Hepatocyte (in vitro differentiated cells): Measurements from ENCODE around the gene ABCG4. TPM values are rescaled to one million over a fixed set of nuclear protein-coding genes. Genes with fewer than 3 reads are reported as not detected.
"Not testable (repeated sequence)": the region's sequence is repeated elsewhere in the genome, so short reads cannot be mapped to it uniquely, and the experiment has no call there.

ENCODE experiments used
- DNase-seq: peaks from one replicate; pipeline ENCODE4 v3.0.0-alpha.2; 2016; ENCODE audit warnings: low spot score
- H2AFZ ChIP-seq: fragments of 200-600 bp; sonication (generic); 2 replicates; pipeline ENCODE4 v1.6.0; 2016; ENCODE audit warnings: antibody characterized with exemption, mild to moderate bottlenecking
- H3K27ac ChIP-seq: fragments of 200-600 bp; sonication (generic); 2 replicates; pipeline ENCODE4 v1.5.1; 2016; ENCODE audit warnings: mild to moderate bottlenecking
- H3K27me3 ChIP-seq: fragments of 200-600 bp; sonication (generic); 2 replicates; pipeline ENCODE4 v1.6.1; 2016
- H3K36me3 ChIP-seq: fragments of 200-600 bp; sonication (generic); replicated peaks from 2 replicates; pipeline ENCODE4 v1.5.1; 2016; ENCODE audit warnings: low read depth; ENCODE audit not compliant: insufficient read depth
- H3K4me1 ChIP-seq: fragments of 200-600 bp; sonication (generic); 2 replicates; pipeline ENCODE4 v1.5.1; 2016; ENCODE audit warnings: mild to moderate bottlenecking, moderate library complexity; ENCODE audit not compliant: insufficient read depth
- H3K4me2 ChIP-seq: fragments of 200-600 bp; sonication (generic); 2 replicates; pipeline ENCODE4 v1.6.0; 2016
- H3K4me3 ChIP-seq: fragments of 200-600 bp; sonication (generic); 2 replicates; pipeline ENCODE4 v1.5.1; 2016; ENCODE audit warnings: mild to moderate bottlenecking
- H3K79me2 ChIP-seq: fragments of 200-600 bp; sonication (generic); 2 replicates; pipeline ENCODE4 v1.6.0; 2017; ENCODE audit warnings: mild to moderate bottlenecking
- H3K9me2 ChIP-seq: fragments of 200-600 bp; sonication (generic); replicated peaks from 2 replicates; pipeline ENCODE4 v1.6.0; 2017; ENCODE audit warnings: mild to moderate bottlenecking; ENCODE audit not compliant: insufficient read depth
- H3K9me3 ChIP-seq: fragments of 200-600 bp; sonication (generic); 2 replicates; pipeline ENCODE4 v1.5.1; 2016; ENCODE audit warnings: low read depth, mild to moderate bottlenecking
- H4K20me1 ChIP-seq: fragments of 200-600 bp; sonication (generic); 2 replicates; pipeline ENCODE4 v1.6.0; 2016; ENCODE audit warnings: mild to moderate bottlenecking; ENCODE audit not compliant: insufficient read depth, poor library complexity, severe bottlenecking
- EZH2 ChIP-seq: fragments of 200-600 bp; sonication (generic); IDR thresholded peaks from 2 replicates; pipeline ENCODE4 v1.6.1; 2016; ENCODE audit warnings: antibody characterized with exemption, mild to moderate bottlenecking, borderline replicate concordance
- EZH2phosphoT487 ChIP-seq: fragments of 200-600 bp; sonication (generic); IDR thresholded peaks from one replicate; pipeline ENCODE4 v1.6.1; 2018; ENCODE audit warnings: antibody characterized with exemption, mild to moderate bottlenecking, low read depth, moderate library complexity; ENCODE audit not compliant: unreplicated experiment, severe bottlenecking
- WGBS: methylation state at CpG from one replicate; pipeline ENCODE4 v1.1.6; 2016; ENCODE audit warnings: low lambda C conversion rate; ENCODE audit errors: missing lambda C conversion rate; 5-methylcytosine and 5-hydroxymethylcytosine counted together
- polyA plus RNA-seq: library from polyadenylated mRNA; unstranded; fragments of >200 nt; fragmentation: Nextera tagmentation; extraction: Ambion mirVana; gene quantifications from 2 replicates; pipeline ENCODE4 v1.2.1, GENCODE V29; 2016
- total RNA-seq: library from RNA; depleted of rRNA; stranded (reverse); fragments of >200 nt; gene quantifications from 2 replicates; pipeline ENCODE4 v1.2.3, GENCODE V29; 2014
- TF ChIP-seq, protein P1 (sequence below): fragments of 200-600 bp; sonication (generic); IDR thresholded peaks from 2 replicates; pipeline ENCODE4 v1.5.1; 2016; ENCODE audit warnings: antibody characterized with exemption, mild to moderate bottlenecking; ENCODE audit not compliant: poor library complexity

Gene ABCG4
- total and polyA plus RNA-seq, 2 experiments from 2014 or later, result 0.45 TPM; not detected in 1

DNA sequence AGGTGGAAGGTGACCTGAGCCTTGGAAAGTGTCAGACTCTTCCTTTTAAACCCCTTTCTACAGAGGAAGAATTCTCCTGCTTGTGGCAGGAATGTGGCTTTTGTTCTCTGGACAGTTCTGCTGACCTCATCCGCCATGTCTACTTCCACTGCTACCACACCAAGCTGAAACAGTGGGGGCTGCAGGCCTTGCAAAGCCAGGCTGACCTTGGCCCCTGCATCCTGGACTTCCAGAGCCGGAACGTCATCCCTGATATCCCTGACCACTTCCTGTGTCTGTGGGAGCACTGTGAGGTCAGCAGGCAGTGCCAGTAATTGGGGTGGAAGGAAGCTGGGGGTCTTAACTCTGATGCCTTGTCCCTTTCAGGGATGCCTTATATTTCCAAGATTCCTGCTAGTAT lies 18.2 kb upstream of the ABCG4 start:
- 68% methylated on average over 3 of the region's 3 CpGs for WGBS
- no peak overlapping the region for H3K4me3 ChIP-seq
- H3K4me2 ChIP-seq, result no peak overlapping the region
- no peak for DNase-seq
- no peaks in the 10 kb centered on the region for H4K20me1 ChIP-seq
- no peaks in the 10 kb centered on the region for H3K27me3 ChIP-seq
- no peaks in the 10 kb centered on the region for H3K9me3 ChIP-seq
- H3K79me2 ChIP-seq, result peaks cover 4% of the 10 kb centered on the region
- TF ChIP-seq EZH2 (no peak), EZH2phosphoT487 (no peak)
- TF ChIP-seq, protein P1, sequence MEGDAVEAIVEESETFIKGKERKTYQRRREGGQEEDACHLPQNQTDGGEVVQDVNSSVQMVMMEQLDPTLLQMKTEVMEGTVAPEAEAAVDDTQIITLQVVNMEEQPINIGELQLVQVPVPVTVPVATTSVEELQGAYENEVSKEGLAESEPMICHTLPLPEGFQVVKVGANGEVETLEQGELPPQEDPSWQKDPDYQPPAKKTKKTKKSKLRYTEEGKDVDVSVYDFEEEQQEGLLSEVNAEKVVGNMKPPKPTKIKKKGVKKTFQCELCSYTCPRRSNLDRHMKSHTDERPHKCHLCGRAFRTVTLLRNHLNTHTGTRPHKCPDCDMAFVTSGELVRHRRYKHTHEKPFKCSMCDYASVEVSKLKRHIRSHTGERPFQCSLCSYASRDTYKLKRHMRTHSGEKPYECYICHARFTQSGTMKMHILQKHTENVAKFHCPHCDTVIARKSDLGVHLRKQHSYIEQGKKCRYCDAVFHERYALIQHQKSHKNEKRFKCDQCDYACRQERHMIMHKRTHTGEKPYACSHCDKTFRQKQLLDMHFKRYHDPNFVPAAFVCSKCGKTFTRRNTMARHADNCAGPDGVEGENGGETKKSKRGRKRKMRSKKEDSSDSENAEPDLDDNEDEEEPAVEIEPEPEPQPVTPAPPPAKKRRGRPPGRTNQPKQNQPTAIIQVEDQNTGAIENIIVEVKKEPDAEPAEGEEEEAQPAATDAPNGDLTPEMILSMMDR, result no peak
- H2AFZ ChIP-seq, result no peak overlapping the region
- no peak overlapping the region for H3K27ac ChIP-seq
- no peaks in the 10 kb centered on the region for H3K4me1 ChIP-seq
- no peaks in the 10 kb centered on the region for H3K36me3 ChIP-seq
- no peaks in the 10 kb centered on the region for H3K9me2 ChIP-seq

DNA sequence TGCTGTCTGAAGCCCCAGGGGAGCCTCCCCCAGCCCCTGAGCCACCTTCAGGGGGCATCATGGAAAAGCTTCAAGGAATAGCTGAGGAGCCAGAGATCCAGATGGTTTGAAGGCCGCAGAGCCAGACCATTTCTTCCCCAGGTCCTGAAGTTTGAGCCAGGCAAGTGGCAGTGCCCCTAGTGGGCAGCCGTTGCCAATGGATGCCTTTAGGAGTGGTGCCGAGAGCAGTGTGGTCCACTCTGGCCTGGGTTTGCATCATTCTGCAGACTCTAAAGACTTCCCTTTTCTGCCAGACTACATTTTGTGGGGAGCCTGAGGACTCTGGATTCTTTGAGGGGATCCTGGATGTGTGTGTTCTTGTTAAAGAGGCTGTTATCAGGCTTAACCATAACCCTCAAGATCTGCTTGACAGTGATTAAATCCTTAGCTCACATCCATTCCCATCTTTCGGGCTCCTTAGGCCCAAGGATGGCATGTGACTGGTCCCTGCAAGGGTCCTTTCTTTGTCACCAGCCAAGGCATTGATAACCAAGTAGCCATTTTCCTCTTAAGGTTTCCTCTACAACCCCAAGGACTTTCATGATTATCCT lies 14.4 kb upstream of the ABCG4 start:
- WGBS, result 75% methylated on average over 4 of the region's 4 CpGs
- H3K4me3 ChIP-seq, result no peak overlapping the region

DNA sequence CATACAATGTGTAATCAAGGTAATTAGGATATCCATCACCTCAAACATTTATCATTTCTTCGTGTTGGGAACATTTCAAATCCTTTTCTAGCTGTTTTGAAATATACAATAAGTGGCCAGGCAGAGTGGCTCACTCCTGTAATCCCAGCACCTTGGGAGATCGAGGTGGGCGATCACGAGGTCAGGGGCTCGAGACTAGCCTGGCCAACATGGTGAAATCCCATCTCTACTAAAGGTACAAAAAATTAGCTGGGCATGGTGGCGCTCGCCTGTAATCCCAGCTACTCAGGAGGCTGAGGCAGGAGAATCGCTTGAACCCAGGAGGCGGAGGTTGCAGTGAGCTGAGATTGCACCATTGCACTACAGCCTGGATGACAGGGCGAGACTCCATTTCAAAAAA lies 9.6 kb upstream of the ABCG4 start:
- H2AFZ ChIP-seq, H3K27me3 ChIP-seq, H3K9me3 ChIP-seq, H3K27ac ChIP-seq, H4K20me1 ChIP-seq, H3K79me2 ChIP-seq, DNase-seq, H3K9me2 ChIP-seq, H3K4me3 ChIP-seq, H3K36me3 ChIP-seq, H3K4me1 ChIP-seq, H3K4me2 ChIP-seq: not testable (repeated sequence)
- WGBS, result 90% methylated on average over 10 of the region's 10 CpGs

More for the DNA sequence above, 14.4 kb upstream of the ABCG4 start:
- Histone ChIP-seq H3K4me2 (no peak overlapping the region), H3K9me3 (no peaks in the 10 kb centered on the region), H2AFZ (no peak overlapping the region), H3K9me2 (no peaks in the 10 kb centered on the region), H3K79me2 (peaks cover 2% of the 10 kb centered on the region), H3K27ac (no peak overlapping the region), H3K27me3 (no peaks in the 10 kb centered on the region), H4K20me1 (no peaks in the 10 kb centered on the region), H3K36me3 (no peaks in the 10 kb centered on the region), H3K4me1 (no peaks in the 10 kb centered on the region)
- TF ChIP-seq EZH2phosphoT487, result no peak
- TF ChIP-seq, protein P1, result peak; percentile 32
- TF ChIP-seq EZH2, result no peak
- no peak for DNase-seq

DNA sequence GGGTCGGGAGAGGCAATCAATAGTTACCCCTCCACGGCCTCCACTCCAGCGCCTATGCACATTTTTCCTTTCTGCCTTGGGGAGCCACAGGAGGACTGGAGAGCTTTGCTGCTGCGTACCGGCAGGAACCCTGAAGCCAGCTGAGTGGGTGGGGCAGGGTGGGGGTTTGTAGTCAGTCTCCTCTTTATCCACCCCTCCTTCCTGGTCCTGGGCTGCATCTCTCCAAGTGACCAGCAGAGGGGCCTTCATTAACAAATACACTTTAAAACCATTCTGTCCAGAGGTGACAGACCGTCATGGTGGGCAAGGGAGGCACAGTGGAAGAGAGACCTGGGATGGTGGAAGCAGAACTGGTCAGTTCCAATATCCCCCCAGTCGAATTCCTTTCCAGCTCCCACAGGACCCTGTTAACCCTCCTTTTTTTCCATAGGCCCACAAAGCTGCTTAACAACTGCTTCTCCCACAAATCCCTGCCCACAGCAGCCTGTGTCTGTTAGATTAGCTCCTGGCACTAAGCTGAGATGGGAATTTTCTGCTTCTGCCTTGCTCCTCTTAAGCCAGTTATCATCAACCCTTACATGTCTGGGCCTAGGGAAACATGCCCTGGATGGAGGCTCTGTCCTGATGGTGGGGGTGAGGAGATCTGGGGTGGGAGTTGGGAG lies 3.9 kb upstream of the ABCG4 start:
- Histone ChIP-seq H3K4me2 (peak overlapping the region; percentile 55), H2AFZ (no peak overlapping the region), H3K36me3 (no peaks in the 10 kb centered on the region), H3K79me2 (no peaks in the 10 kb centered on the region), H3K9me3 (no peaks in the 10 kb centered on the region), H3K9me2 (no peaks in the 10 kb centered on the region), H3K27me3 (peaks cover 34% of the 10 kb centered on the region), H3K27ac (no peak overlapping the region), H3K4me1 (no peaks in the 10 kb centered on the region), H3K4me3 (no peak overlapping the region), H4K20me1 (no peaks in the 10 kb centered on the region)
- TF ChIP-seq, protein P1, result peak; percentile 59
- no peak for TF ChIP-seq EZH2phosphoT487
- WGBS, result 14% methylated on average over 7 of the region's 7 CpGs
- DNase-seq, result peak; percentile 87
